Heart left ventricle (tissue), 16 donors: ENCODE results near the gene CTNNB1. TPM values are rescaled to one million over a fixed set of nuclear protein-coding genes. Genes with fewer than 3 reads are reported as not detected.

Experiments used
- ATAC-seq, 4 donors: fragments of 200-7000 bp; cut with Tn5 transposase; one replicate each; pipeline ENCODE4 v1.9.1; 2020 to 2022; ENCODE audit warnings: moderate library complexity in 4 of 4, mild to moderate bottlenecking in 3 of 4, moderate number of reproducible peaks in 1 of 4
- DNase-seq, 5 donors: peaks; one replicate each; pipeline ENCODE4 v3.0.0-alpha.2; 2020
- H3K27ac ChIP-seq, 12 donors: fragments of 200-600 bp; sonication (generic) in 4 of 12; one replicate each; pipeline versions ENCODE4 v1.5.0 to v1.8.0; 2016 to 2022; ENCODE audit warnings: mild to moderate bottlenecking in 2 of 12
- H3K27me3 ChIP-seq, 9 donors: fragments of 200-600 bp; sonication (generic) in 2 of 9; one replicate each; pipeline versions ENCODE4 v1.5.1 to v1.8.0; 2016 to 2022; ENCODE audit warnings: mild to moderate bottlenecking in 3 of 9
- H3K36me3 ChIP-seq, 9 donors: fragments of 200-600 bp; sonication (generic) in 2 of 9; one replicate each; pipeline versions ENCODE4 v1.5.0 to v1.8.0; 2018 to 2022; ENCODE audit warnings: mild to moderate bottlenecking in 2 of 9
- H3K4me1 ChIP-seq, 12 donors: fragments of 200-600 bp; sonication (generic) in 4 of 12; one replicate each; pipeline versions ENCODE4 v1.5.0 to v1.8.0; 2016 to 2022; ENCODE audit warnings: mild to moderate bottlenecking in 3 of 12
- H3K4me3 ChIP-seq, 12 donors: fragments of 200-600 bp; sonication (generic) in 4 of 12; one replicate each; pipeline versions ENCODE4 v1.5.0 to v1.8.0; 2017 to 2022; ENCODE audit warnings: mild to moderate bottlenecking in 9 of 12, moderate library complexity in 4 of 12
- H3K9me3 ChIP-seq, 12 donors: fragments of 200-600 bp; sonication (generic) in 4 of 12; one replicate each; pipeline versions ENCODE4 v1.5.0 to v1.8.0; 2016 to 2022; ENCODE audit warnings: mild to moderate bottlenecking in 1 of 12
- POLR2A ChIP-seq, 2 donors: fragments of 450-650 bp; IDR thresholded peaks; one replicate each; pipeline ENCODE4 v1.6.1; 2017; ENCODE audit warnings: antibody characterized with exemption in 2 of 2, mild to moderate bottlenecking in 2 of 2, moderate library complexity in 2 of 2
- WGBS, 4 donors: extraction: QIAGEN DNeasy Blood & Tissue Kit in 2 of 4; methylation state at CpG; one replicate each; pipeline versions ENCODE4 v1.1.5 to v1.1.7; 2013 to 2018; 5-methylcytosine and 5-hydroxymethylcytosine counted together
- intact Hi-C, 10 donors: fragments of 100-400 bp; cut with DNase I; formaldehyde crosslinking; loops; one replicate each; pipeline versions ENCODE4 v1.11.1 to v1.14.2; 2022
- polyA plus RNA-seq, 2 donors: library from polyadenylated mRNA; stranded (reverse); fragments of 200-250 nt; gene quantifications; one replicate each; pipeline ENCODE4 v1.2.3, GENCODE V29; 2013
- total RNA-seq, 9 donors: library from RNA; depleted of rRNA in 2 of 9; stranded (reverse); fragments of >200 nt in 2 of 9; fragmentation: NEBNext Ultra II Directional in 3 of 9; extraction: Animal tissue kit (Norgen Biotek cat#: 25700) in 3 of 9; gene quantifications; one replicate each; pipeline versions ENCODE4 v1.1.0 to v1.2.4, GENCODE V29; 2016 to 2023
- TF ChIP-seq, protein P1 (sequence below), 12 donors: fragments of 200-600 bp; sonication (generic) in 4 of 12; IDR thresholded peaks; one replicate each; pipeline versions ENCODE4 v1.5.0 to v1.8.0; 2018 to 2022; ENCODE audit warnings: antibody characterized with exemption in 12 of 12, mild to moderate bottlenecking in 5 of 12
- donor health status: ischemic (EF 13 %, LVEDD 7.1; RV severe dilation, severe dysfunction).
- donor health status: healthy with polysubstance abuse.
- donor health status: DM: no; HTN: yes; CAD: no.
- donor health status: DM: no; HTN: no; CAD: no.
- donor health status: ischemic (EF 25% LVEDD 6.9; RV normal size, moderate dysfunction).
- donor health status: ischemic (EF 25% LVEDD 5.7; RV mildly dilated, moderate dysfunction).
- donor health status: healthy.
- donor health status: DM: yes; HTN: yes; CAD: no.
- donor health status: ischemic (EF 35%, LVEDD 5.7; RV mildly dilated, moderate dysfunction).
- donor health status: nonischemic (EF 11% LVEDD 7.7; RV severe dilation, severe dysfunction).
- donor health status: DM: yes; HTN: yes; CAD: no.
- donor health status: PGD.
- donor health status: ischemic (EF 29% LVEDD 5.4; RV normal size, mild dysfunction).
- donor health status: nonischemic (EF 23%, LVEDD 6.1; RV moderate dilation, normal function).

The CTNNB1 gene
- total and polyA plus RNA-seq, 11 donors = 25.6 to 301 (median 208) TPM

DNA sequence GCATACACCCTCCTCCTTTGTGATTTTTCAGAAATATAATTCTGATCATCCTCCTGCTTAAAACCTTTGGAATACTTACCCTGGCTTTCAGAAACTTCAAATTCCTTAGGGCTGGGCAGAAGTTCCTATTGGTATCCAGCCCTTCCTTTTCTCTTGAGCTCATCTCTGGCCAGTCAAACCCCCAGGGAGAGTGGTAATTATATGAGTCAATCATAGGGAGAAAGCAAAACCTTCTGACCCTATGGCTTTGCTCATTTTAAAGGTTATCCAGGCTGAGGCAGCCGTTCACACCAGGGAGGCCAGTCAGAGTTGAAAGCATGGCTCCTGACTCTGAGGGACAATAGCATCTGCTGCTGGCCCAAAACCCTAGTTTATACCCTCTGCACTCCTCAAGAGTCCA, 23.9 kb upstream of the CTNNB1 start:
- Histone ChIP-seq H3K27me3 (no peaks in the 10 kb centered on the region), H3K9me3 (no peaks in the 10 kb centered on the region), H3K4me1 (no peaks in the 10 kb centered on the region), H3K36me3 (no peaks in the 10 kb centered on the region), H3K27ac (no peak overlapping the region), H3K4me3 (no peak overlapping the region)
- 67 to 82% (median 77%) methylated on average over 1 of the region's 1 CpG for WGBS, 4 donors
- intact Hi-C loops = no loop called here
- no peak for ATAC-seq
- DNase-seq = no peak
- TF ChIP-seq POLR2A (IDR thresholded peaks at IDR 0.05) = no peak
- TF ChIP-seq, protein P1, sequence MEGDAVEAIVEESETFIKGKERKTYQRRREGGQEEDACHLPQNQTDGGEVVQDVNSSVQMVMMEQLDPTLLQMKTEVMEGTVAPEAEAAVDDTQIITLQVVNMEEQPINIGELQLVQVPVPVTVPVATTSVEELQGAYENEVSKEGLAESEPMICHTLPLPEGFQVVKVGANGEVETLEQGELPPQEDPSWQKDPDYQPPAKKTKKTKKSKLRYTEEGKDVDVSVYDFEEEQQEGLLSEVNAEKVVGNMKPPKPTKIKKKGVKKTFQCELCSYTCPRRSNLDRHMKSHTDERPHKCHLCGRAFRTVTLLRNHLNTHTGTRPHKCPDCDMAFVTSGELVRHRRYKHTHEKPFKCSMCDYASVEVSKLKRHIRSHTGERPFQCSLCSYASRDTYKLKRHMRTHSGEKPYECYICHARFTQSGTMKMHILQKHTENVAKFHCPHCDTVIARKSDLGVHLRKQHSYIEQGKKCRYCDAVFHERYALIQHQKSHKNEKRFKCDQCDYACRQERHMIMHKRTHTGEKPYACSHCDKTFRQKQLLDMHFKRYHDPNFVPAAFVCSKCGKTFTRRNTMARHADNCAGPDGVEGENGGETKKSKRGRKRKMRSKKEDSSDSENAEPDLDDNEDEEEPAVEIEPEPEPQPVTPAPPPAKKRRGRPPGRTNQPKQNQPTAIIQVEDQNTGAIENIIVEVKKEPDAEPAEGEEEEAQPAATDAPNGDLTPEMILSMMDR (IDR thresholded peaks at IDR 0.05) = no peak

DNA sequence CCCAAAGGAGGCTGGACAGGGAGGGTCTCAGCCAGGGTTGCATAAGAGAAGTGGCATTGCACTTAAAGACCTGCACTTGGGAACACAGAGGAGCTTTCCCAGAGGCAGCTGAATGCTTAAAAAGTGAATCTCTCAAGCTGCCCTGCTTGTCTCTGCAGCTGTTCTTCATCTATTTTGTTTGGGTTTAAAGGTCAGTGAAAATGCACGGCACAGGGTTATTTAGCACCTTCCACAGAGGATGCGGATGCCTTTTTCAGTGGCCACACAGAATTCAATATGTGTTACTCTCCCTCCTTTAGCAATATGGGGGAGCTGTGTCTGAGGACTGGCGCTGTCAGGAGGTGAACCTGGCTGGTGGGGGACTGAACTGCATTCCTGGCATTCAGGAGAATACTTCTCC, 22.7 kb upstream of the CTNNB1 start:
- no peaks in the 10 kb centered on the region for H3K27me3 ChIP-seq
- H3K27ac ChIP-seq = no peak overlapping the region
- TF ChIP-seq POLR2A (IDR thresholded peaks at IDR 0.05) = no peak
- TF ChIP-seq, protein P1 (IDR thresholded peaks at IDR 0.05) = no peak
- no peak for DNase-seq
- 74 to 83% (median 81%) methylated on average over 3 of the region's 3 CpGs for WGBS, 4 donors
- no peaks in the 10 kb centered on the region for H3K9me3 ChIP-seq
- no peak for ATAC-seq
- no peak overlapping the region for H3K4me3 ChIP-seq
- intact Hi-C loops = no loop called here
- H3K36me3 ChIP-seq = no peaks in the 10 kb centered on the region
- H3K4me1 ChIP-seq = no peaks in the 10 kb centered on the region

DNA sequence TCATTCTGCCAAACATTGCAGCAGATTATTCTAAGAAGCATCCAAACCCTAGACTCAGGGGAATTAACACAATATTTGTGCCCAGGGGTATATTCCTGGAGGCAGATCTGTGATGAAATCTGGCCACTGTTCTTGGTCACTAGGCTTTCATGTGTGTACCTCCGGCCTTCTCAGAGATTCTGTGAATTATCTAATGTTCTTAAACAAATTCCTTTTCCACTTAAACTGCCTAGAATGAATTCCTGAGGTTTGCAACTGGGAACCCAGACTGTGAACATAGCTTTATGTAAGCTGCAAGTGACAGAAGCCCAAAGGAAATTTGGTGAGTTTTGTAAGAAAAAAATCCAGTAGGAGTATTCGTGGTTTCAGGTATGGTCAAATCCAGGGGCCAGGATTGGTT, 20.7 kb upstream of the CTNNB1 start:
- TF ChIP-seq, protein P1 (IDR thresholded peaks at IDR 0.05) = no peak
- no peak for TF ChIP-seq POLR2A (IDR thresholded peaks at IDR 0.05)
- Histone ChIP-seq H3K4me3 (no peak overlapping the region), H3K4me1 (no peaks in the 10 kb centered on the region), H3K9me3 (no peaks in the 10 kb centered on the region), H3K36me3 (no peaks in the 10 kb centered on the region), H3K27ac (no peak overlapping the region), H3K27me3 (no peaks in the 10 kb centered on the region)
- DNase-seq (no peak), ATAC-seq (no peak)
- 93 to 97% (median 96%) methylated on average over 2 of the region's 2 CpGs for WGBS, 4 donors
- intact Hi-C loops = no loop called here

DNA sequence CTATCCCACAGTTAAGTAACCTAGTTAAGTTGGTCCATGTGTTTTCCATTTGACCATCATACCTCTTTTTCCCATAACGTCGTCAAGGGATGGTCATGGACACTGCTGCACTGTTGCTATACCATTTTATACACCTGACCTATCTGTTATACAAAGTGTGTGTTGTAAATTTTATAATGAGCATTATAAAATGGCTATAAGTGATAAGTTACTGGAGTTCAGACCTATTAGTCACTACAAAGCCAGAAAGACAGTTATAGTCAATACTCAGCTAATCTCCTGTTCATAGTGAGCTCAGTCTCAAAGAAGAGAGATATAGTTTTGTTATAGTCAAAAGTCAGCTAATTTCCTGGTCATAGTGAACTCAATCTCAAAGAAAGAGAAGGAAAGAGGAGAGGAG, 18.9 kb upstream of the CTNNB1 start:
- Histone ChIP-seq H3K27ac (no peak overlapping the region), H3K4me1 (no peaks in the 10 kb centered on the region), H3K36me3 (no peaks in the 10 kb centered on the region), H3K4me3 (no peak overlapping the region), H3K27me3 (no peaks in the 10 kb centered on the region), H3K9me3 (no peaks in the 10 kb centered on the region)
- TF ChIP-seq POLR2A (IDR thresholded peaks at IDR 0.05) = no peak
- TF ChIP-seq, protein P1 (IDR thresholded peaks at IDR 0.05) = no peak
- intact Hi-C loops = no loop called here
- ATAC-seq (no peak), DNase-seq (no peak)
- WGBS, 4 donors = 94 to 98% (median 96%) methylated on average over 2 of the region's 2 CpGs
